ENCODE results near the gene INCENP. TPM values are rescaled to one million over a fixed set of nuclear protein-coding genes. Genes with fewer than 3 reads are reported as not detected.

INCENP gene
- total and polyA plus RNA-seq, 2 experiments from 2014 or later: 35.6 to 131 TPM

DNA sequence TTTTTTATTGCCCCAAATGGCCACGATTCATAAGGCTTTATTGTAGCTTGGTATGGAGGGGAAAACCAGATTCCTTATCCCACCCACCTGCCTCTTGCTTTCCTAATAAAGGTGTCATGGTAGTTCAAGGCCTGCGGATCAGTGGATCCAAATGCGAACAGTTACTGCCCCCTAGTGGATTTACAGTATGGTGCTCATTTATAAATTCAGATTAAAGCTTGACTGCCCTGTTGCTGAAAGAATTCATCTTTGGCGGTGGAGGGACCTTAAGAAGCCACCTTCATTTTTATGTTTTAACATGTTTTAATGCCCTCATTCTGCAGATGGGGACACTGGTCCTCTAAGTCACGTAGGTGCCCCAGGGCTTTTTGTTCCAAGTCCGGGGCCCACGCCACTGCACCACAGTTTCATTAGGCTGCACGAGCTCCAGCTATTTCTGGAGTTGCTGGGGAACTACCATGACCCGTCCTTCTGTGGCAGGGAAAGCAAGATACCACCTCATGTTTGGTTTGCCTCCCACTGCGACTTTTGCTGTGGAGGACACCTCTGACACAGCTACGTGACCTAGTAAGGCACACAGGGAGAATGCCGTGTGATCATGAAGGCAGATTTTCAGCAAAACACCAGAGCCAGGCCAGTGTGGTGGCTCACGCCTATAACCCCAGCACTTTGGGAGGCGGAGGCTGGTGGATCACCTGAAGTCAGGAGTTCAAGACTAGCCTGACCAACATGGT lies 15.6 kb upstream of the INCENP start:
- no peaks in the 10 kb centered on the region for H3F3A ChIP-seq (replicated peaks; ENCODE audit: low read depth)
- no peak overlapping the region for H3K4me3 ChIP-seq
- TF ChIP-seq, protein P1, sequence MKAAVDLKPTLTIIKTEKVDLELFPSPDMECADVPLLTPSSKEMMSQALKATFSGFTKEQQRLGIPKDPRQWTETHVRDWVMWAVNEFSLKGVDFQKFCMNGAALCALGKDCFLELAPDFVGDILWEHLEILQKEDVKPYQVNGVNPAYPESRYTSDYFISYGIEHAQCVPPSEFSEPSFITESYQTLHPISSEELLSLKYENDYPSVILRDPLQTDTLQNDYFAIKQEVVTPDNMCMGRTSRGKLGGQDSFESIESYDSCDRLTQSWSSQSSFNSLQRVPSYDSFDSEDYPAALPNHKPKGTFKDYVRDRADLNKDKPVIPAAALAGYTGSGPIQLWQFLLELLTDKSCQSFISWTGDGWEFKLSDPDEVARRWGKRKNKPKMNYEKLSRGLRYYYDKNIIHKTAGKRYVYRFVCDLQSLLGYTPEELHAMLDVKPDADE (IDR thresholded peaks at IDR 0.05): no peak
- TF ChIP-seq ZNF114 (CRISPR knock-in tag; IDR thresholded peaks at IDR 0.05): no peak
- TF ChIP-seq, protein P2, sequence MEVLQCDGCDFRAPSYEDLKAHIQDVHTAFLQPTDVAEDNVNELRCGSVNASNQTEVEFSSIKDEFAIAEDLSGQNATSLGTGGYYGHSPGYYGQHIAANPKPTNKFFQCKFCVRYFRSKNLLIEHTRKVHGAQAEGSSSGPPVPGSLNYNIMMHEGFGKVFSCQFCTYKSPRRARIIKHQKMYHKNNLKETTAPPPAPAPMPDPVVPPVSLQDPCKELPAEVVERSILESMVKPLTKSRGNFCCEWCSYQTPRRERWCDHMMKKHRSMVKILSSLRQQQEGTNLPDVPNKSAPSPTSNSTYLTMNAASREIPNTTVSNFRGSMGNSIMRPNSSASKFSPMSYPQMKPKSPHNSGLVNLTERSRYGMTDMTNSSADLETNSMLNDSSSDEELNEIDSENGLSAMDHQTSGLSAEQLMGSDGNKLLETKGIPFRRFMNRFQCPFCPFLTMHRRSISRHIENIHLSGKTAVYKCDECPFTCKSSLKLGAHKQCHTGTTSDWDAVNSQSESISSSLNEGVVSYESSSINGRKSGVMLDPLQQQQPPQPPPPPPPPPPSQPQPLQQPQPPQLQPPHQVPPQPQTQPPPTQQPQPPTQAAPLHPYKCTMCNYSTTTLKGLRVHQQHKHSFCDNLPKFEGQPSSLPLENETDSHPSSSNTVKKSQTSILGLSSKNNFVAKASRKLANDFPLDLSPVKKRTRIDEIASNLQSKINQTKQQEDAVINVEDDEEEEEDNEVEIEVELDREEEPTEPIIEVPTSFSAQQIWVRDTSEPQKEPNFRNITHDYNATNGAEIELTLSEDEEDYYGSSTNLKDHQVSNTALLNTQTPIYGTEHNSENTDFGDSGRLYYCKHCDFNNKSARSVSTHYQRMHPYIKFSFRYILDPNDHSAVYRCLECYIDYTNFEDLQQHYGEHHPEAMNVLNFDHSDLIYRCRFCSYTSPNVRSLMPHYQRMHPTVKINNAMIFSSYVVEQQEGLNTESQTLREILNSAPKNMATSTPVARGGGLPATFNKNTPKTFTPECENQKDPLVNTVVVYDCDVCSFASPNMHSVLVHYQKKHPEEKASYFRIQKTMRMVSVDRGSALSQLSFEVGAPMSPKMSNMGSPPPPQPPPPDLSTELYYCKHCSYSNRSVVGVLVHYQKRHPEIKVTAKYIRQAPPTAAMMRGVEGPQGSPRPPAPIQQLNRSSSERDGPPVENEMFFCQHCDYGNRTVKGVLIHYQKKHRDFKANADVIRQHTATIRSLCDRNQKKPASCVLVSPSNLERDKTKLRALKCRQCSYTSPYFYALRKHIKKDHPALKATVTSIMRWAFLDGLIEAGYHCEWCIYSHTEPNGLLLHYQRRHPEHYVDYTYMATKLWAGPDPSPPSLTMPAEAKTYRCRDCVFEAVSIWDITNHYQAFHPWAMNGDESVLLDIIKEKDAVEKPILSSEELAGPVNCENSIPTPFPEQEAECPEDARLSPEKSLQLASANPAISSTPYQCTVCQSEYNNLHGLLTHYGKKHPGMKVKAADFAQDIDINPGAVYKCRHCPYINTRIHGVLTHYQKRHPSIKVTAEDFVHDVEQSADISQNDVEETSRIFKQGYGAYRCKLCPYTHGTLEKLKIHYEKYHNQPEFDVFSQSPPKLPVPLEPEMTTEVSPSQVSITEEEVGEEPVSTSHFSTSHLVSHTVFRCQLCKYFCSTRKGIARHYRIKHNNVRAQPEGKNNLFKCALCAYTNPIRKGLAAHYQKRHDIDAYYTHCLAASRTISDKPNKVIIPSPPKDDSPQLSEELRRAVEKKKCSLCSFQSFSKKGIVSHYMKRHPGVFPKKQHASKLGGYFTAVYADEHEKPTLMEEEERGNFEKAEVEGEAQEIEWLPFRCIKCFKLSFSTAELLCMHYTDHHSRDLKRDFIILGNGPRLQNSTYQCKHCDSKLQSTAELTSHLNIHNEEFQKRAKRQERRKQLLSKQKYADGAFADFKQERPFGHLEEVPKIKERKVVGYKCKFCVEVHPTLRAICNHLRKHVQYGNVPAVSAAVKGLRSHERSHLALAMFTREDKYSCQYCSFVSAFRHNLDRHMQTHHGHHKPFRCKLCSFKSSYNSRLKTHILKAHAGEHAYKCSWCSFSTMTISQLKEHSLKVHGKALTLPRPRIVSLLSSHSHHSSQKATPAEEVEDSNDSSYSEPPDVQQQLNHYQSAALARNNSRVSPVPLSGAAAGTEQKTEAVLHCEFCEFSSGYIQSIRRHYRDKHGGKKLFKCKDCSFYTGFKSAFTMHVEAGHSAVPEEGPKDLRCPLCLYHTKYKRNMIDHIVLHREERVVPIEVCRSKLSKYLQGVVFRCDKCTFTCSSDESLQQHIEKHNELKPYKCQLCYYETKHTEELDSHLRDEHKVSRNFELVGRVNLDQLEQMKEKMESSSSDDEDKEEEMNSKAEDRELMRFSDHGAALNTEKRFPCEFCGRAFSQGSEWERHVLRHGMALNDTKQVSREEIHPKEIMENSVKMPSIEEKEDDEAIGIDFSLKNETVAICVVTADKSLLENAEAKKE (CRISPR knock-in tag; IDR thresholded peaks at IDR 0.05): no peak
- TF ChIP-seq, protein P3, sequence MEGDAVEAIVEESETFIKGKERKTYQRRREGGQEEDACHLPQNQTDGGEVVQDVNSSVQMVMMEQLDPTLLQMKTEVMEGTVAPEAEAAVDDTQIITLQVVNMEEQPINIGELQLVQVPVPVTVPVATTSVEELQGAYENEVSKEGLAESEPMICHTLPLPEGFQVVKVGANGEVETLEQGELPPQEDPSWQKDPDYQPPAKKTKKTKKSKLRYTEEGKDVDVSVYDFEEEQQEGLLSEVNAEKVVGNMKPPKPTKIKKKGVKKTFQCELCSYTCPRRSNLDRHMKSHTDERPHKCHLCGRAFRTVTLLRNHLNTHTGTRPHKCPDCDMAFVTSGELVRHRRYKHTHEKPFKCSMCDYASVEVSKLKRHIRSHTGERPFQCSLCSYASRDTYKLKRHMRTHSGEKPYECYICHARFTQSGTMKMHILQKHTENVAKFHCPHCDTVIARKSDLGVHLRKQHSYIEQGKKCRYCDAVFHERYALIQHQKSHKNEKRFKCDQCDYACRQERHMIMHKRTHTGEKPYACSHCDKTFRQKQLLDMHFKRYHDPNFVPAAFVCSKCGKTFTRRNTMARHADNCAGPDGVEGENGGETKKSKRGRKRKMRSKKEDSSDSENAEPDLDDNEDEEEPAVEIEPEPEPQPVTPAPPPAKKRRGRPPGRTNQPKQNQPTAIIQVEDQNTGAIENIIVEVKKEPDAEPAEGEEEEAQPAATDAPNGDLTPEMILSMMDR (conservative IDR thresholded peaks at IDR 0.05; ENCODE audit: low read depth in 2 of 2): peak; percentile 87 to 89
- Mint-ChIP-seq H3K36me3 (ENCODE audit: low read depth) (peaks cover 2% of the 10 kb centered on the region; the same call in 1 of the 3 replicates), H3K27me3 (ENCODE audit: insufficient read depth, low read depth, poor library complexity) (peaks cover 9% of the 10 kb centered on the region), H3K9me3 (peaks cover 4% of the 10 kb centered on the region; the same call in 2 of the 3 replicates), H3K4me1 (peaks cover 5% of the 10 kb centered on the region), H3K27ac (peak overlapping the region; percentile 82; the same call in 1 of the 2 replicates), H3K4me3 (no peak overlapping the region)
- no peaks in the 10 kb centered on the region for H3K36me3 ChIP-seq (ENCODE audit: insufficient read depth)
- H3K27ac ChIP-seq (ENCODE audit: low read depth): no peak overlapping the region
- no peaks in the 10 kb centered on the region for H4K20me1 ChIP-seq (replicated peaks; ENCODE audit: insufficient read depth)
- H3K4me2 ChIP-seq: no peak overlapping the region
- no peaks in the 10 kb centered on the region for H3K9me2 ChIP-seq (ENCODE audit: insufficient read depth)
- ATAC-seq (peak; percentile 70), DNase-seq (ENCODE audit: low spot score) (peak; percentile 92)
- H3K79me2 ChIP-seq (replicated peaks; ENCODE audit: insufficient read depth): no peaks in the 10 kb centered on the region
- H3K4me1 ChIP-seq (ENCODE audit: insufficient read depth): no peaks in the 10 kb centered on the region; the same call in 1 of the 2 replicates
- H2AFZ ChIP-seq: no peak overlapping the region
- H3K27me3 ChIP-seq (ENCODE audit: insufficient read depth): no peaks in the 10 kb centered on the region

All from GM23338 (cell line).